WTC11 (cell line): Measurements from ENCODE around the gene ZNF827.

ENCODE experiments used
- CTCF ChIP-seq: fragments of 200-600 bp; IDR thresholded peaks from 2 replicates; pipeline ENCODE4 v1.8.0; 2022; ENCODE audit warnings: antibody characterized with exemption
- OVOL2 ChIP-seq: fragments of 250-450 bp; sonication (Bioruptor Pico); IDR thresholded peaks from 2 replicates; pipeline ENCODE4 v1.9.0; 2021; ENCODE audit warnings: mild to moderate bottlenecking, borderline replicate concordance
- TF ChIP-seq, protein P1 (sequence below): sonication (generic); formaldehyde crosslinking; IDR thresholded peaks from 2 replicates; pipeline ENCODE4 v1.8.1; 2022; ENCODE audit warnings: low read depth, missing genetic modification reagents, borderline replicate concordance

- TF ChIP-seq, protein P1, sequence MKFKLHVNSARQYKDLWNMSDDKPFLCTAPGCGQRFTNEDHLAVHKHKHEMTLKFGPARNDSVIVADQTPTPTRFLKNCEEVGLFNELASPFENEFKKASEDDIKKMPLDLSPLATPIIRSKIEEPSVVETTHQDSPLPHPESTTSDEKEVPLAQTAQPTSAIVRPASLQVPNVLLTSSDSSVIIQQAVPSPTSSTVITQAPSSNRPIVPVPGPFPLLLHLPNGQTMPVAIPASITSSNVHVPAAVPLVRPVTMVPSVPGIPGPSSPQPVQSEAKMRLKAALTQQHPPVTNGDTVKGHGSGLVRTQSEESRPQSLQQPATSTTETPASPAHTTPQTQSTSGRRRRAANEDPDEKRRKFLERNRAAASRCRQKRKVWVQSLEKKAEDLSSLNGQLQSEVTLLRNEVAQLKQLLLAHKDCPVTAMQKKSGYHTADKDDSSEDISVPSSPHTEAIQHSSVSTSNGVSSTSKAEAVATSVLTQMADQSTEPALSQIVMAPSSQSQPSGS (CRISPR knock-in tag), result no peak
- TF ChIP-seq CTCF (no peak), OVOL2 (CRISPR knock-in tag) (no peak)
Observed at GRCh38 chr4:145821766-145822165, 116.9 kb downstream of the ZNF827 start.
